GM18951 (cell line): ENCODE data around the gene ZNF423.

Experiments
- POLR2A ChIP-seq: IDR thresholded peaks from 4 replicates; pipeline ENCODE4 v1.6.1; 2011; ENCODE audit warnings: mild to moderate bottlenecking; ENCODE audit not compliant: insufficient read length, insufficient read depth; ENCODE audit errors: extremely low read depth
- in situ Hi-C: fragments of 300-500 bp; cut with MboI; formaldehyde crosslinking; loops from one replicate; pipeline ENCODE4 v1.12.0; 2022; ENCODE audit warnings: low sequenced_read_pairs, mixed read lengths, inconsistent platforms; ENCODE audit not compliant: unreplicated experiment

The ZNF423 gene

GRCh38 chr16:49440156-49441065 lies 415.5 kb downstream of the ZNF423 start:
- TF ChIP-seq POLR2A = no peak
- in situ Hi-C loops = no loop called here

- TF ChIP-seq POLR2A = no peak
- in situ Hi-C loops = no loop called here
These were observed 416.2 kb downstream of the ZNF423 start for GRCh38 chr16:49439676-49440075.

DNA sequence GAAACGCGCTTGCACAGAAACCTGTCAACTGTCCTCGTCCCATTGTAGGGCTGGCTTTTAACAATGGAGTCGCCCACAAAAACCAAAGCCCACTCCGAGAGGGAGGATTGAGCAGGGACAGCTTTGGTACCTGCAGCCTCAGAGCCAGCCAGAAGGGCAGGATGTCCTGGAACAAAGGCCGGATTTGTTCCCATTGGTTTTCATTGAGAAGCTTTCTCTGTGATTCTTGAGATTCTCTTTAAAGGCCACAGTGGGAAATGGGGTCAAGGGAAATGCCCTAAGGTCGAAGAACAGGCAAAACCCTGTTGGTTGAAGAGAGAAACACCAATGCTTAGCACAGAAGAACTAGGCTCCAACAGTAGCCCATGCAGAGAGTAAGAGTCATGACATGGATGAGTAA lies 416.9 kb downstream of the ZNF423 start:
- TF ChIP-seq POLR2A = no peak
- in situ Hi-C loops = no loop called here
